Measurements from ENCODE around the gene NCAPH2. TPM values are rescaled to one million over a fixed set of nuclear protein-coding genes. Genes with fewer than 3 reads are reported as not detected.

NCAPH2 gene
- total RNA-seq, 1 donor: 27.5 TPM

GRCh38 chr22:50529416-50529896 lies 21.4 kb downstream of the NCAPH2 start:
- TF ChIP-seq CTCF (IDR thresholded peaks at IDR 0.05; ENCODE audit: extremely low read depth, low read depth, low read length): no peak
- Histone ChIP-seq H3K27ac (ENCODE audit: low read depth, low read length) (no peak overlapping the region), H3K79me2 (ENCODE audit: insufficient read depth, low read length) (peaks cover 5% of the 10 kb centered on the region), H3K4me3 (ENCODE audit: insufficient read depth, low read length) (peak overlapping the region; percentile 74), H3K9me3 (ENCODE audit: low read depth, low read length) (no peaks in the 10 kb centered on the region), H2AFZ (ENCODE audit: low read length) (no peak overlapping the region), H3K4me1 (ENCODE audit: insufficient read depth, low read length) (peaks cover 28% of the 10 kb centered on the region), H3K36me3 (ENCODE audit: insufficient read depth, low read length) (no peaks in the 10 kb centered on the region), H3K4me2 (ENCODE audit: insufficient read depth, low read length) (peak overlapping the region; percentile 91), H3K27me3 (ENCODE audit: insufficient read depth, low read length) (no peaks in the 10 kb centered on the region), H4K20me1 (ENCODE audit: insufficient read depth, low read length) (peaks cover 11% of the 10 kb centered on the region)
- DNase-seq (ENCODE audit: insufficient read length, low spot score, missing footprints): peak; percentile 89

GRCh38 chr22:50529897-50530579 lies 22.0 kb downstream of the NCAPH2 start, which contains the start of gene TYMP:
Gene TYMP (minus strand): TSS chr22:50530012. CDS start chr22:50529709, 303 bp downstream.
- Histone ChIP-seq H3K27ac (ENCODE audit: low read depth, low read length) (peak within 1 kb of the TSS; percentile 45), H3K4me2 (ENCODE audit: insufficient read depth, low read length) (peak within 1 kb of the TSS; percentile 91)
- DNase-seq (ENCODE audit: insufficient read length, low spot score, missing footprints): peak; percentile 97

DNA sequence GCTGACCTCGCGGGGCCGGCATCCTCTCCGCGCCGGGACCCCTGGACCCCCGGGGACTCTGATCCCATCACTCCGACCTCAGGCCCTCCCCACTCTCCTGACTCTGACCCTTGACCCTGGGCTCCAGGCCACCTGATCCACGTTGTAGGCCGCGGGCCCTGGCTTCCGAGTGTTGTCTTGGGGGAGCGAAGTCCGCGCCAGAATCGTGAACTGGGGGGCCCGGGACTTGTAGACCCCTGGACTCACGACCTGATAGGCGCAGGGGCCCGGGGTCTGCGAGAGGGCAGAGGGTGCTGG lies 22.5 kb downstream of the NCAPH2 start:
- no peaks in the 10 kb centered on the region for H3K79me2 ChIP-seq (ENCODE audit: insufficient read depth, low read length)
- no peaks in the 10 kb centered on the region for H3K27me3 ChIP-seq (ENCODE audit: insufficient read depth, low read length)
- peak overlapping the region; percentile 45 for H3K27ac ChIP-seq (ENCODE audit: low read depth, low read length)
- H3K36me3 ChIP-seq (ENCODE audit: insufficient read depth, low read length): no peaks in the 10 kb centered on the region
- no peak overlapping the region for H2AFZ ChIP-seq (ENCODE audit: low read length)
- H3K4me3 ChIP-seq (ENCODE audit: insufficient read depth, low read length): peak overlapping the region; percentile 74
- TF ChIP-seq CTCF (IDR thresholded peaks at IDR 0.05; ENCODE audit: extremely low read depth, low read depth, low read length): no peak
- H4K20me1 ChIP-seq (ENCODE audit: insufficient read depth, low read length): peaks cover 6% of the 10 kb centered on the region
- H3K4me2 ChIP-seq (ENCODE audit: insufficient read depth, low read length): peak overlapping the region; percentile 91
- DNase-seq (ENCODE audit: insufficient read length, low spot score, missing footprints): peak; percentile 85
- H3K4me1 ChIP-seq (ENCODE audit: insufficient read depth, low read length): peaks cover 26% of the 10 kb centered on the region
- H3K9me3 ChIP-seq (ENCODE audit: low read depth, low read length): no peaks in the 10 kb centered on the region

More at GRCh38 chr22:50529897-50530579, 22.0 kb downstream of the NCAPH2 start, which contains the start of gene TYMP:
- no peak for TF ChIP-seq CTCF (IDR thresholded peaks at IDR 0.05; ENCODE audit: extremely low read depth, low read depth, low read length)
- Histone ChIP-seq H3K9me3 (ENCODE audit: low read depth, low read length) (no peaks in the 10 kb centered on the region), H3K79me2 (ENCODE audit: insufficient read depth, low read length) (no peaks in the 10 kb centered on the region), H3K27me3 (ENCODE audit: insufficient read depth, low read length) (no peaks in the 10 kb centered on the region), H4K20me1 (ENCODE audit: insufficient read depth, low read length) (peaks cover 6% of the 10 kb centered on the region), H3K4me3 (ENCODE audit: insufficient read depth, low read length) (peak within 1 kb of the TSS; percentile 74), H3K4me1 (ENCODE audit: insufficient read depth, low read length) (peaks cover 26% of the 10 kb centered on the region), H2AFZ (ENCODE audit: low read length) (peak within 1 kb of the TSS; percentile 29), H3K36me3 (ENCODE audit: insufficient read depth, low read length) (no peaks in the 10 kb centered on the region)

- TF ChIP-seq CTCF (IDR thresholded peaks at IDR 0.05; ENCODE audit: extremely low read depth, low read depth, low read length): no peak
- no peaks in the 10 kb centered on the region for H3K79me2 ChIP-seq (ENCODE audit: insufficient read depth, low read length)
- peak overlapping the region; percentile 74 for H3K4me3 ChIP-seq (ENCODE audit: insufficient read depth, low read length)
- peaks cover 6% of the 10 kb centered on the region for H4K20me1 ChIP-seq (ENCODE audit: insufficient read depth, low read length)
- H3K9me3 ChIP-seq (ENCODE audit: low read depth, low read length): no peaks in the 10 kb centered on the region
- H3K27ac ChIP-seq (ENCODE audit: low read depth, low read length): peak overlapping the region; percentile 60
- no peaks in the 10 kb centered on the region for H3K27me3 ChIP-seq (ENCODE audit: insufficient read depth, low read length)
- peak; percentile 99 for DNase-seq (ENCODE audit: insufficient read length, low spot score, missing footprints)
- H2AFZ ChIP-seq (ENCODE audit: low read length): peak overlapping the region; percentile 68
- H3K36me3 ChIP-seq (ENCODE audit: insufficient read depth, low read length): no peaks in the 10 kb centered on the region
- H3K4me2 ChIP-seq (ENCODE audit: insufficient read depth, low read length): peak overlapping the region; percentile 91
- H3K4me1 ChIP-seq (ENCODE audit: insufficient read depth, low read length): peaks cover 26% of the 10 kb centered on the region
These were observed 23.0 kb downstream of the NCAPH2 start for GRCh38 chr22:50530877-50531545.
